Iris pigment epithelial cell (primary cell): ENCODE results near the gene DACT3.
A peak's percentile ranks its signal among the peaks of the same experiment; 100 is the strongest.

Experiments
- DNase-seq: peaks from one replicate; pipeline ENCODE4 v3.0.0-alpha.2; 2011; ENCODE audit warnings: low read depth

Gene DACT3

GRCh38 chr19:46665072-46665471 is 4.1 kb upstream of the DACT3 start:
- no peak for DNase-seq

DNA sequence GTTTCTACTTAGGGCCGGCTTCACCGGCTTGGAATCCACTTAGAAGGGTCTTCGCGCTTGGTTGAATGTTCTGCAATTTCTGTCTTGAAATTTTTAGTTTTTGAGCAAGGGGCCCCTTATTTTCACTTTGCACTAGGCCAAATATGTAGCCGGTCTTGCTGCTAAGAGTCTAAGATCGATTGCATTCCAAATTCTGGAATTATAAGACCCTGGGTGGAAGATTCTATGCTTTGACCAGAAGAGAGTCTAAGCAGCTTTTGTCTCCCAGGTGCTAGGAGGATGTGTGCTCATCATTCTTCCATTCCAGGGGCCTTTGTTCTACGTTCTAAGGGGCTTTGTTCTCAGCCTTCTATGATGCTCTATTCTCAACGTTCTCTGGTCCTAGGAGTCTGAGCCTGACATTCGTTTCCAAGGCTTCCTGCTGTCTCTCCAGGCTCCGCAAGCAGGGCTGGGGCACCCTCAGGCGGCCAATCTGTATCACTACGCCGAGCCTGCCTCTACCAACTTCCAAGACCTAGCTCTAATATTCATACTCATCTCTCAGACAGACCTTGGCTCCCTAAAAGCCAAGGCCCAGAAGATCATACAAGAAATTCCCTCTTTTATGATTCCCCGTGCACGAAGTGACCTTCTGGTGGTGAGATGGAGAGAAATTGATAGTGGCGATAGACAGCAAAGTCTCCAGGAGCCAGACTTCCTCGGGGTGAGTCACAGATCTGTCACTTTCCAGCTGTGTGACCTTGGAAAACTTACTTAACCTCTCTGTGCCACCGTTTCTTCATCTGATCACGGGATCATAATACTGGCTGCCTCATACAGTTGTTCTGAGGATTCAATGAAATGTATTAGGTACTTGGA is 982 bp upstream of the DACT3 start:
- peak; percentile 93 for DNase-seq

GRCh38 chr19:46660551-46661019 is 397 bp downstream of the DACT3 start:
- no peak for DNase-seq

DNA sequence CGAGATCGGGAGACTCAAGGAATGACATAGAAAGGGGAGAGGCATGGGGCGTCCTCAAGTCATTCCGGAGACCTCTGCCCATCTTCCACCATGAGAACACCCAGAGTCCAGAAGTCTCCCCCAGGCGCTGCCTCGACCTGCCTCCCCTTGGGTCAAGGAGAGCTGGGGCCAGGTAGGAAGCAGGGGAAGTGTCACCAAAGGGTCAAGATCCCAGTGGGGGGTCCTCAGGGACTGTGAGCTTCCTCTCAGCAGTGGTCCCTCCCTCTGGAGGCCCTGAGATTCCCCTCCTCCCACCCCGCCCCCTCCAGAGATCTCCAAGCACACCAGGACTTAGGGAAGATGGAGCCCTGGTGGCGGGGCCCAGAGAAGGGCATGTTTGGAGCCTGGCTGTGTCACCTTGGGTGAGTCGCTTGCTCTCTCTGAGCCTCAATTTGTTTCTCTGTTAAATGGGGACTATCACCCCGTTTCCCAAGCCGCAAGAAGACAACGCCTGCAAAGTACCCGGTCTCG is 919 bp downstream of the DACT3 start:
- no peak for DNase-seq

DNA sequence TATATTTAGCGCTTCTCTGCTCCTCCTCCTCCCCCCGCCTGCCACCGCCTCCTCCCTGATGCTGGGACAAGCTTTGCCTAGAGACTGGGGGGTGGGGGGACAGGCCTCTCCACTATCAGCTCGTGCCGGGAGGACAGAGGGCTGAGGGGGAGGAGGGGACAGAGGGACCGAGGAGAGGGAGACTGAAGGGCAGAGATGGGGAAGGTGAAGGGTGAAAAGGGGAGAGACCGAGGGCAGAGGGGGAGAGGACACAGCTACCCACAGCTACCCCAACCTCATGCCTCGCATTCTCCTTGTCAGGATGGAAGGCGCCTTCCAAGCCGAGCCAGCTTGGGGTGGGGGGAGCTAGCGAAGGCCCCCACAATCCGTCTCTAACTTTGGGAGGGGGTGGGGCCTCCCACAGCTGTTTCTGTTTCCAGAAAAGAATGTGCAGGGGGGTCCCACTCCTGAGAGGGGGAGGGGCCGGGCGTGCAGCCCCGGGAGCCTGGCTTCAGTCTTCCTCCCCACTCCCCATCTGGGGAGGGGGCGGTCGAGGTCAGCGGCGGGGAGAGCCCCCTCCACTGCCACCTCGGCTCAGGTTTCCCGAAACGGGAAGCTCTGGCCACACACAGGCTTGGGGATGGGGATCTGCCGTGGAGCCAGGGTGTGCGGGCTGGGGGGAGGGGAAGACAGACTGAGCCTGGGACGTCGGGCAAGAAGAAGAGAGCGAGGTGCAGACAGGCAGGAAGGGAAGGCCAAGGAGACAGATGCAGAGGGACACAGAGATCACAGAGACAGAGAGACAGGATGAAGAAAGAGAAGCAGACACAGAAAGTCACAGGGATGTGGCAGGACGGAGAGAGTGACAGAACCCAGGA is 1.6 kb downstream of the DACT3 start:
- DNase-seq, result peak; percentile 10

DNA sequence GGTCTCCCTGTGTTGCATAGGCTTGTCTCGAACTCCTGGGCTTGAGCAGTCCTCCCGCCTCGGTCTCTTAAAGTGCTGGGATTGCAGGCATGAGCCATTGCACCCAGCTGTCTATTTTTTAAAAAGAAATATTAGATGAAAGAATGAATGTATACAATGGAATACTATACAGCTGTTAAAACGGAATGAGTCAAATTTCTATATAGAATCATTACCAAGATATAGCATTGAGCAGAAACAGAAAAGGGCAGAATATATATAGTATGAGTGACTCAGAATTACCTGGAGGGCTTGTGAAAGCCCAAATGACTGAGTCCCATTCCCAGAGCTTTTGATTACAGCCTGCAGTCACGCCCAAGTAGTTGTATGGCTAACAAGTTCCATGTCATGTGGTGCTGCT is 4.4 kb downstream of the DACT3 start:
- no peak for DNase-seq

GRCh38 chr19:46654621-46655152 is 6.3 kb downstream of the DACT3 start:
- DNase-seq, result no peak

- DNase-seq, result no peak
Measured at GRCh38 chr19:46650445-46650844, 10.5 kb downstream of the DACT3 start.

- no peak for DNase-seq
Measured at GRCh38 chr19:46648961-46649960, 11.7 kb downstream of the DACT3 start.

GRCh38 chr19:46648060-46648960 is 12.7 kb downstream of the DACT3 start:
- DNase-seq, result no peak

DNA sequence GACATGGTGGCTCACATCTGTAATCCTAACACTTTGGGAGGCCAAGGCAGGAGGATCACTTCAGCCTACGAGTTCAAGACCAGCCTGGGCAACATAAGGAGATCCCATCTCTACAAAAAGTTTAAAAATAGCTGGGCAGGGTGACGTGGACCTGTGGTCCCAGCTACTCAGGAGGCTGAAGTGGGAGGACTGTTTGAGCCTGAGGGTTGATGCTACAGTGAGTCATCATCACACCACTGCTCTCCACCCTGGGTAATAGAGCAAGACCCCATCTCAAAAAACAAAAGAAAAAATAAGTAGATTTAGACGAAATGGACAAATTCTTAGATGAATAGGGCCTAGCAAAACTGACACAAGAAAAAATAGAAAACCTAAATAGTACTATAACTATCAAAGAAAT is 14.6 kb downstream of the DACT3 start:
- no peak for DNase-seq

DNA sequence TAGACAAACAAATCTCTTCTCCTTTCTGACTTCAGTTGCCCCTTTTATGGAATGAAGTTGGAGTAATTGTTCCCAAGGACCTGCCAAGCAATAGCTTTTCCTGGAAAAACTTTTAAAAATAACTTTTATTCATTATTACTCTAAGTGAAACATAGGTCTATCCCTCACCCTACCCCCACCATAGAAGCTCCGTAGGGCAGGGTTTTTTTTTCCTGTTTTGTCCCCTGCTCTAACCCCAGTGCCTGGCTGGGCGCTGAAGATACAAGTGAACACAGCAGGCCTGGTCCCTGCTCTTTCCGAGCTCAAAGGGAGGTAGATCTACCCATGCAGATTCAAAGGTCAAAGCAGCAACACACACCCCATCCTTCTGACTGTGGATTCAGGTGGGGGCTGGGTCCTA is 16.3 kb downstream of the DACT3 start:
- DNase-seq, result no peak

DNA sequence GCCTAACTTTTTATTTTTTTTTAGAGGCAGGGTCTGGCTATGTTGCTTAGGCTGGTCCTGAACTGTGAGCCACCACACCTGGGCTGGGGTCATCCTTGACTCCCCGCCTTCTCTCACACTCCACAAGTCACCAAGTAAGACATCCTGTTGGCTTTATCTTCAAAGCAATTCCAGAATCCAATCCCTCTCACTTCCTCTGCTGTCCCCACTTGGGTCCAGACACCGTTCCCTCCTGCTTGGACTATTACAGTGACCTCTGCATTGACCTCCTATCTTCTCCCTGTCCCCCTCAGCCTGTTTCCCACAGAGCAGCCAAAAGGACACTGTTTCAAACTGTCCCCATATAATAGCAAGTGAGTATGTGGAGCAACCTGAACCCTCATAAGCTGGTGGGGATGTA is 20.3 kb downstream of the DACT3 start:
- DNase-seq, result no peak

GRCh38 chr19:46639358-46640182 is 21.4 kb downstream of the DACT3 start:
- peak; percentile 54 for DNase-seq

GRCh38 chr19:46637224-46637623 is 23.8 kb downstream of the DACT3 start:
- no peak for DNase-seq

DNA sequence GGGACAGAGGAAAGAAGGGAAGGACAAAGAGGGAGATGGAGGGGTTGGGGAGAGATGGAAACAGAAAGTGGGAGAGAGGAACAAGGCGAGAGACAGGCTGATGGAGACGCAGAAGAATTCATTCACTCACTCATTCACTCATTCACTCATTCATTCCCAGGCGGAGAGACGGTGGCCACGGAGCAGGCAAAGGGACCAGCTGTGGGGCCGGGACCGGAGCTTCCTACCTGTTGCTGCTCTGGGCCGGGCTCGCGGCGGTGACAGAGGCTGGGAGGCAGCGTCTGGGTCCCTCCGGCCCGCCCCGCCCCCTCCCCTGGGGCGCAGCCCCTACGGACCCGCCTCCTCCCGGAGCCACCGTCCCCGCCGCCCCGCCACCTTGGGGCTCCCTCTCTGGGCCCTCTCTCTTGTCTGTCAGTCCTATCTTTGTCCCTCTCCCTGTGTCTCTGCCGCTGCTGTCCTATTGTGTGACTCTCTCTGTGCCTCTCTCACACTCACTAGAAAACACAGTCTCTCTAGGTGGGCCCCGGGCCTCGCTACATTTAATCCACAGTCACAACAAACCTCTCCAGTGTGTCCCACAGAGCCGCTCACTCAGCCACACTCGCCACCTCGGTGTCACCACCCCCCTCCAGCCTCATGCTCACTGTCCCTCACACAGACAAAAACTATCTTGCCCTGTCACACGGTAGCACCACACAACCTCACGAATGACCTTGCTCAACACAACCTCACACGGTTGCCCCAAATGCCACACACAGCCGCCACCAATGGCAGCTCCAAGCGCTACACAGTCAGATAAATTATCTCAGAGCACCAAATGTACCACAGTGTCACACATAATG is 24.8 kb downstream of the DACT3 start, which contains the start of gene GNG8:
Gene GNG8, minus strand, starts transcription at position 283 of the 842 bp plus-strand sequence. CDS start 1,520 bp downstream, outside the sequence.
- DNase-seq, result no peak

GRCh38 chr19:46634656-46635218 is 26.2 kb downstream of the DACT3 start:
- DNase-seq, result no peak
